Inflammatory macrophage treated with lipopolysaccharide for 1 hour (primary cell): Measurements from ENCODE around the gene UQCRH.
A peak's percentile ranks its signal among the peaks of the same experiment; 100 is the strongest.
"Not testable (repeated sequence)": the region's sequence is repeated elsewhere in the genome, so short reads cannot be mapped to it uniquely, and the experiment has no call there.

Experiments
- DNase-seq, 2 donors: peaks; one replicate each; pipeline ENCODE4 v3.0.0-alpha.2; 2020 to 2022

UQCRH gene

GRCh38 chr1:46334030-46334384 lies 30.5 kb downstream of the UQCRH start:
- no peak for DNase-seq

GRCh38 chr1:46335081-46335480 lies 31.6 kb downstream of the UQCRH start:
- DNase-seq: no peak

GRCh38 chr1:46337409-46337808 lies 33.9 kb downstream of the UQCRH start:
- not testable (repeated sequence) for DNase-seq

- peak; percentile 92 to 97 for DNase-seq
These were observed 37.1 kb downstream of the UQCRH start, which contains the start of gene NSUN4 for GRCh38 chr1:46340404-46341221. NSUN4 (plus strand) TSS chr1:46340807; CDS start chr1:46340827, 20 bp downstream.

GRCh38 chr1:46341222-46342083 lies 38.0 kb downstream of the UQCRH start:
- no peak for DNase-seq

GRCh38 chr1:46342084-46342656 lies 38.7 kb downstream of the UQCRH start:
- no peak for DNase-seq

- DNase-seq: no peak
These were observed 39.3 kb downstream of the UQCRH start for GRCh38 chr1:46342677-46343350.

GRCh38 chr1:46343351-46343695 lies 39.8 kb downstream of the UQCRH start:
- DNase-seq: no peak

- DNase-seq: no peak
These were observed 40.2 kb downstream of the UQCRH start for GRCh38 chr1:46343705-46344104.

GRCh38 chr1:46344481-46344880 lies 41.0 kb downstream of the UQCRH start:
- no peak for DNase-seq

- no peak for DNase-seq
These were observed 41.8 kb downstream of the UQCRH start for GRCh38 chr1:46345281-46345680.

GRCh38 chr1:46352363-46352762 lies 48.9 kb downstream of the UQCRH start:
- no peak for DNase-seq

- not testable (repeated sequence) for DNase-seq
These were observed 52.4 kb downstream of the UQCRH start for GRCh38 chr1:46355920-46356319.

GRCh38 chr1:46362158-46362557 lies 58.7 kb downstream of the UQCRH start:
- DNase-seq: no peak

GRCh38 chr1:46363121-46363520 lies 59.6 kb downstream of the UQCRH start:
- no peak for DNase-seq

GRCh38 chr1:46364612-46365011 lies 61.1 kb downstream of the UQCRH start:
- no peak for DNase-seq

- DNase-seq: not testable (repeated sequence)
These were observed 62.3 kb downstream of the UQCRH start for GRCh38 chr1:46365796-46366195.
